Stimulated activated CD4-positive, alpha-beta T cell treated with anti-CD3 and anti-CD28 coated beads, Interleukin-12 subunit alpha, Interleukin-12 subunit beta, amount 100 ng/mL, for 4 hours (primary cell): ENCODE data around the gene COLEC12.

Experiments used
- DNase-seq: peaks from one replicate; pipeline ENCODE4 v3.0.0-alpha.2; 2020

Gene COLEC12

DNA sequence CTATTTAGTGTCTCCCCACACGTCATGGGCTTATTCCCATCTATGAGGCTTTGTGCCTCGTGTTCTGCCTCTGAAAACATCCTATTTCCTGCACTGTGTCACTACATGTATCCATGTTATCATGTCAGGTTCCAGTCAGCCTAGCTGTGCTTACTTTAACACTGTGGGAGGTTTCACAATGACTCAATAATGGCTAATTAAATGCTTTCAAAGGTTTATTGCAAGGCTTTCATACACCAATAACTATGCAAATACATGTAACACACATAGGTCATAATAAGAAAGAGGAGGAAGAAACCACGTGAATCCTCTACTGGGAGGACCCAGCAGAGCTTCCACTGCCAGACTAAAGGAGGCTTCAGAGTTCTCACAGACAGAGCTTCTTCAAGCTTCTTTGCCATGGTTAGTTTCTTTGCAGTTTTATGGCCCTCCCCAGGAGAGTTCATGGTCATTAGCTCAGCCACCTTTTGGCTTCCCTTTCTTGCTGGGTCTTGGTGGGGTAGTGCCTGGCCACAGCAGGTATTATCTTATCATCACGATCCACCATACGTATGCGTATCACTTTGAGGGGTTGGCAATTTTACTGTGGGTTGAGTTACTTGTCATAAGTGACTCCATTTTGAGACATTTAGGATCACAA is 5.1 kb upstream of the COLEC12 start:
- no peak for DNase-seq

DNA sequence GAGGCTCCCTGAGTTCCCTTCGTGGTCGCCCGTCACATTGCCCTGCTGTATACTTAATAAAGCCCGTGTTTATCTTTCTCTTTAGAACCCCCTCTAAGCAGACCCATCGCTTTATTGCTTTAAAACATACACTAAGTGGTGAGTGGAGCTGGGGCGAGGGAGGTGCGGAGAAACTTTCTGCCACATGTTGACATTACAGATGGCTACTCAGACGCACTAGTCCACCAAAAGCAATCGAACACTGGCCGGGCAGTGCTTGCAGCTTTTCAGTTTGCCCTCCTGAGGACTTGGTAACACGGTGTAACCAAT is 859 bp upstream of the COLEC12 start:
- DNase-seq, result no peak

DNA sequence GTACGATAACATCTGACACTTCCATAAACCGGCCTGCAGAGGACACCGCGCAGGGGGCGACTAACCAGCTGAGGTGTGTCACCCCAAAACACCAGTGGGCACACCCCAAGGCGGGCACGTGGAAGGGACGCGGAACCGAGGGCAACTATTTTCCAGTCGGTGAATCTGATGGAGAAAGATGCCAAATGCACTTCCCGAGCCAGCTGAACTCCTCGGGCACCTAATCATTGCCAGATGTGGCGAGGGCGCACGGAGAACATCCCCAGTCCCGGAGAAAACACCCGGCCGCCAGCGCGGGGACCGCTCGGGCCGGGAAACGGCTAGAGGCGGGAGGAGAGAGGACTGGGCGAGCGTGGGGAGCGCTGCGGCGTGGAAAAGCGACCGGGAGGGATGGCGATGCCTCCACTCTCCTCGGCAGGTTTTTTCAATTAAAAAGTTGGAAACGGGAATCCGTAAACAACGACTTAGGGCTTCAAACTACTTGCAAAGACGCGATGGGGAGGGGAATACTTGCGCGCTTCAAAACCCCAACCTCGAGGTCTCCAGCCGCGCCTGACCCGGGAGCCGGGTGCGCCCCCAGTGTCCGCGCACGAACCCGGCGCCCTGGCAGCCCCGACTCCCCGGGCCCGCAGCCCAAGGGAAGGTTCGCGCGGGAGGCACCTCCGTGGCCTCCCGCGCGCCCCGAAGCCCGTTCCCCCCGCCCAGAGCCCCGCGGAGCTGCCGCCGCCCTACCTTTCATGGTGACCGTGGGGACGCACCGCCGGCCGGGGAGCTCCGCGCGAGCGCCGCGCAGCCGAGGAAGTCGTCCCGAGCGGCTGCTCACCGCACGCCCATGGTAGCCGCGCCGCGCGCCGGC is 497 bp downstream of the COLEC12 start:
- no peak for DNase-seq

DNA sequence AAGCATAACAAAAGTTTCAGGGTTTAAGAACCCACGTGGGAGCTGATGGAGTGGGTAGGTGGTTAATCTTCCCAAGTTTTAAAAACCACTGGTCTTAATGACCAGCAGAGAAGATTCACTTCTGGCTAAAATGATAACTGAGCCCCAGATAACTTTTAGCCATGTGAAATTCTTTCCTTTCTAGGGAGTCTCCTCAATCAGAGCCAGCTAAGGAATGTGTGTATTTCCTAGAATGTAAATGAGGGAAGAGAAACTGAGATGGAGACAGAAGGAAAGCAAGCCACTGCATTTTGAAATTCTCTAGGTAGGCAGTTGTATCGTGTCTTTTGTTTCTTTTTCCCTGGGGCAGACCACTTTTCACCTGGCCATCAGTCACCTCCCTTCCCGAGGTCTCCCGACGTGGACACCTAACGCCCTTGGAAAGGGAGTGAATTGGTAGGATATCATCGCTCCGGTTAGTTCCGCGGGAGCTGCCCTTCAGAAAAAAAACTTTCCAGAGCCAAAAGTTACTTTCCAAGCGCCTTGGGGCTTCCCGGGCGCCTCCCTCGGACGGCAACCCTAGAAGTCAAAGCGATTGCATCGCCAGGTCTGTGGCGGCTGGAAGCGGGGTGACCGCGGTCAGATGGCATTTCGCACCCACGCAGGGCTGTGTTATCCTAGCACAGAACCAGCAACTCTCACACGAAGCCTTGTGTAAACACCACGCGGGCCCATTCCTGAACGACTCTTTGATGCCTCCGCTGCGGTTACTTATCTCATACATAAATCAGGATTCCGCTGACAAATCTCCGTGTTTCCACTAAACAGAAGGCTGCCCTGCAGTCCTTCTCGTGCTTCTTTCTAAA is 1.3 kb downstream of the COLEC12 start:
- DNase-seq, result no peak

DNA sequence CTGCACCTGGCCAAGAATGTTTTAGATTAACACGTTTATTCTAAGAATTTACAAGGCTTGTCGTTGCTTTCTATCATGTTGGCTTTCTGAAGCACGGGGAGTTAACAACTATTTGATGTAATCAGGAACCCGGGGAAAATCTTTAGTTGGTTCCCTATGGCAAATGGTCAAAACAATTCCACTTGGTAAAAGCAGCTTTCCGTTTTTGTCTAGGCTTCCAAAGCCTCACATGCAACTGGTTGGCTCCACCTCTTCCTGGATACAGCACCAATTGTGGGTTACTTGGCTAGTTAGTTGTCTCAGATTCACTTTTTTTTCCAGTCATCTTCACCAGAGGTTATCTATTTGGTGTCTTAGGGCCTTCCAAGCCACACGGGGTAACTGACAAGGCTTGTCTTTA is 2.8 kb downstream of the COLEC12 start:
- DNase-seq, result no peak

DNA sequence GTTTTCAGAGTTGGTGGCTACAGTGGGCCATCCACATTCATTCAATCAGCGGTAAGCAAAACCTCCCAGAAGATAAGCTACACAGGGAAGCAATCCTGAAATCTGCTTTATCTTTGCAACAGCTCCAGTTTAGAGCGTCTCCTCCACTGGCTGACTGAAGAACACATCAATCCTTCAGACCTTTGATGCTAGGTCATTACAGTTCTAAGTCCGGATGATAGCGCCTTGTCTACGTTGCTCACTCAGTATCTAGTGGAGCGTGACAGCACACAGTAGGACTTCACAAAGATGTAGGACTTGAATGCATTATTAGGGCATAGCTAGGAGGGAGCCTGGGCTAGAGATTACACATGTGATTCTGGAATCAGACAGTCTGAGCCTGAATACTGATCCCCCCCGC is 5.0 kb downstream of the COLEC12 start:
- no peak for DNase-seq

DNA sequence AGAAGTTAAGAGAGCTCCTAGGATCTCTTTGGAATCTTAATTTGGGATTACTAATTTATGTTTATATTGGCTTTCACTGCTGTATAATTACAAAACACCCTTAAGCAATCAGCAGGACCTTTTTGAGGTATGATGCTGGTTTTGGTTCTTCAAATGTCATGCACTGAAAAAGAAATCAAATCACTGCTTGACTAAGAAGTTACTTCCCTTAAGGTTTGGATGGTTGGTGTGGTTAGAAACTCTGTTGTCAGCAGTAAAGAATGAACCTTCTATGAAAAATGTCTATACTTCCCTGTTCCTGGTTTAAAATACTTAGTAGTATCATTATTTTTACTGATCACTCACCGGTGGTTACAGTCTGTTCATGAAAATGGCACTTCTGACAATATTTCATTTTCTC is 5.5 kb downstream of the COLEC12 start:
- no peak for DNase-seq

DNA sequence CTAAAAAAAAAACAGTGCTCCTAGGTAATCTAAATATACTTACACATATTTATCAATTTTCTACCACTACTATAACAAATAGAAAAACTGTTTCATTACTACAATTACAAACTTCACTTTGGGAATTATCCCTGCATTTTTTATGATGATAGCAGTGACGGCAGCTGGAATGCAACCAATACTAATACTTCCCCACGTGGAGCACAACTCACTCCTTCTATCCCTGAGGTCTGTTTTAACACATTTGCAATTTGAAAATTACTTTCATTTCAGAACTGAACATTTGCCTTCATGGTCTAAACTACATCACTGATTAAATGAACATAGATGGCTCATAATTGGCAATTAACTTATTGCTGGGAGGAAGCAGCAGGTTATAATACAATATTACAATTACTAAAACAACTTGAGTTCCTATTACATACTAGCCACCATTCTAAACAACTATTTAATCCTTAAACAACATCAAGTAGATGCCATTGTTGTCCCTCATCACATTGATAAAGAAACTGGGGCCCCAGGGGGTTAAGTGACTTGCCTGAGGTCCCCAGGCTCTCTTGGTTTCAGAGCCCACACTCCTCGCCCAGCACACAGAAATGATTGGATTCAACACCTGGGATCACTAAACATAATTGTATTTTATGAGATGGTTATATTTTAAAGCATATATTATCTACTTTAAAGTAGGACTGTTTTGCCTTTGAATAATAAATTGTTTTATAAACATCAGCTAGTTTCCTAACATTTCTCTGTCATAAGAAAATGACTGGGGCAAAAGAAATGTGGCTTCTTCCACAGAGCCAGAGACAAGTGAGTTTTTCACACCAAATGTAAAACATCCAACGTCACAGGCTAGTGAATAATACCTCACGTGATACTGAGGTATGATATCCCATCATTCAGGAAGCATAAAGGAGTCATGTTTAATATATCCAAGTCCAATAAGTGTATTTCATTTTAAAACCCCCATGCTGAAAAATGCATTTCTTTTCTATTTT is 6.2 kb downstream of the COLEC12 start:
- DNase-seq, result no peak

DNA sequence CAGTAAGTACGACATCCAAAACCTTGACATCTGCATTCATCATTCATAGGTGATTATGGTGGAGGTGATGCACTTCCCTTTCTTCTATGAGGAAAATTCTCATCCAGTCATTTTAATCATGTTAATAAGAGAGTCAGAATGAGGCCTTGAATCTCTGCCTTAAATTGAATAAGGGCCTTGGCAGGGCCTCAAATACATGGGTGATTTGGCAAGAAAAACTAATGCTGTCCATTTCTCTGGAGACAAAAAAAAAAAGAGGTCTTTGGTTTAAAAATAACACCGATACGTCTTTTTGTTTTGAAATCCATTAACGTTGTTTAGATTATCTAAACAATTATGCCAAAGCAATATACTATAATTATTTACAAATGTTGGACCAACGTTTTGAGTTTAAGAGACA is 8.1 kb downstream of the COLEC12 start:
- DNase-seq, result no peak

DNA sequence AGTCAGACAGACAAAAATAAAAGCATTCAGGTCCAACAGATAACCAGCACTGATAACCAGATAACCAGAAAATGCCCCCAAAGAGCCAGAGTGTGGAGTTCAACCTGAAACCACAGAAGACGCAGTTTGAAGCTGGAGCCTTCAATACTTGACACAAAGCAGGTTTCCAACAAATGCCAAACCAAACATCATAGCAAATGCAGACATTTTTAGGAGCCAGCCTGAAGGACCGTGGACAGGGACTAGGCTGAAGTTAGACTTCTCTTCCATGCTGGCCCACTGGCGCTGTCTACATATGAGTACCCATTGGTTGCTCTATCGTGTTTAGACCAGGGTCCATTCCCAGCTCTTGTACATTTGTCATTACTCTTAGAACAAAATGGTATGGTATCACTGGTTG is 9.9 kb downstream of the COLEC12 start:
- no peak for DNase-seq

DNA sequence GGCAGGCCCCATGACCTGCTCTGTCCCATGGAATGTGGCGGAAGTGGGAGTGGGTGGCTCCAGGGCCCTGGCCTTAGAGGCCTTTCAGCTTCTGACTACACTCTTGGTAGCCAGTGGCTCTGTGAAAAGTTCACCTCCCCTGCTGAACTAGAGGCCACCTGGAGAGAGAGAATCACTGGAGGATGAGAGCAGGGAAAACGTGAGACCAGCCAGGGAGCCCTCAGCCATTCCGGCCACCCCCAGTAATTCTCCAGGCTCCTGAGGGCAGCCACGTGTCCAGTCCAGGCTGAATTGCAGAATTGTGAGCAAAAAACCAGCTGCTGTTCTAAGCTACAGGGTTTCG is 10.5 kb downstream of the COLEC12 start:
- DNase-seq, result no peak

DNA sequence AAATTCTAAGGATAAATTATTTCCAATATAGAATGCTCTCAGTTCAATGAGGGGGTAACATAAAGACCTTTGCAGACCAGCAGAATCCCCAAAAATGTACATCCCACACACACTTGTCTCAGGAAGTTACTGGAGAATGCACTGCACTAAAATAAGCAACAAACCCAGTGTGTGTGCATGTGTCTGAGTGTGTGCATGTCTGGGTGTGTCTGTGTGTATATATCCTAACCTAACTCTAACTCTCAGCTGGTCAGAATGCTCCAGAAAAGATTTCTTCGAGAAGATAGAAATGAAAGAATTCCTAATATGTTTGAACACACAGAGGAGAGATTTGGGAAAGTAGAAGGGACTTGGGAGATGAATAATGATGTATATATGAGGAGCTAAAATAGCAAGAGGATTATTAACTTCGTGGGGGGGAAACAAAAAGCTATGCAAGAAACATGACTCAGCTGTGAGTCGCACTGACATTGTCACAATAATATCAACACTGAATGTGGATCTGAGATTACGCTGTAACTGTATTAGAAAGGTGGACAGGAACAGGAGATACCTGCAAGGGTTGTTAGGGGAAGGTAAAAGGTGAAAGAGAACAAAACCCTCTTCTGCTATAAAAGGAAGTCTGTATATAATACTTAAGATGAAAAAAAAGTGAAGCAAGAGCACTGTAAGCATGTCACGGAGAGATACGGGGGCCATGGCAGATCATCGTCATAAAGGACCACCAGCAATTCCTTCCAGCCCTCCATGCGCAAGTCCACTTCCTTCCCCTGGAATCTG is 11.1 kb downstream of the COLEC12 start:
- DNase-seq, result no peak

DNA sequence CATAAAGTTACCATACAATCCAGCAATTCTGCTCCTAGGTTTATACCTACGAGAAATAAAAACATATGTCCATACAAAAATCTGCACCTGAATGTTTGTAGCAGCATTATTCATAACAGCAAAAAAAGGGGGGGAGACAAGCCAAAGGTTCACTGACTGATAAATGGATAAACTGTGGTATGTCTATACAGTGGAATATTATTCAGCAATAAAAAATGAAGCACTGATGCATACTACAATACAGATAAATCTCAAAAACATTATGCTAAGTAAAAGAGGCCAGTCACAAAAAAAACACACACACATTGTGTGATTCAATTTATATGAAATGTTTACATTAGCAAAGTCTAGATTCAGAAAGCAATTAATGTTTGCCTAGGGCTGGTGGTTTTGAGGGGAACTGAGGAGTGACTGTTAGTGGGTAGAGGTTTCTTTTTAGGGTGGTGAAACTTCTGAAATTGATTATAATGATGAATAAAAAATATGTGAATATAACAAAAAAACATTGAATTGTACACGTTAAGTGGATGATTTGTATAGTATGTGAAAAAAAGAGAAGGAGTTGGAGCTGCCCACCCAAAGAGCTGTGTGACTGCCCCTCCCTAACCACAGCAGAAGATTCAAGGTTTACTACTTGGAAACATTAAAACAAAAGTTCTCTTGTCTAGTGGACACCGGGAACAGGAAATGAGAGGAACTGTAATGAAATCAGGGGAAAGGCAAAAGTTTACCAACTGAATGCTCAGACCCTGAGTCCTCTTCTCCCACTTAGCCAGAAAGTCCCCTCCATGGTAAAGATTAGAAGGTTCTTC is 13.4 kb downstream of the COLEC12 start:
- DNase-seq, result no peak

DNA sequence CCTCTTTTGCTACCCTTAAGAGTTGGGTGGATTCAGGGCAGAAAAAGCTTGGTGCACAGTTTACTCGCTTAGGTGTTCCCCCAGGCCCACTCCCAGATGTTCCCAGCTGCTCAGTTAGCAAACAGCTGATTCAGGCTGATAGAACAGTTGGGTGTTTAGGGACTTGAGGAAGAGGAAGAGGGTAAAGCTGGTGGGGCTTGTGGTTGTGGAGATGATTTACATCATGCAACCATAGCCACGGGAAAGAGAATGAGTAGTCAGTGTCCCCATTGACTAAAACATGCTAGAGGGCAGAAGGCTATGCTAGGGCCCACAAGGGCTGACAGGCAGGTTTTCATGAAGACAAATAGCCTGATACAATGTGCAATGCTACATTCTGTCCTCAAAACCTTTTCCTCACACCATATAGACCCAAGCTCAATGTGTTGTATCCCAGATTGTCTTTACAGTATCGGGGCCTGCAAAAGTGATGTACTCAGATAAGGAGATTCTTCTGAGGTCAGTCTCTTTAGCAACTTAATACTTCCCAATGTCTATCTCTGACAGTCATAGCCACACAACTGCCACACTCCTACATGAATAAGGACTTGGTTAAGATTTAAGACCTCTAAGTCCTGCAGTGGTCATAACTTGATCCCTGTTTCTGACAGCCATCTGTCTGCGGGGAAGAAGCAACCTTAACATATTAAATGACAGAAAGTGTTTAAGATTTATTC is 15.6 kb downstream of the COLEC12 start:
- DNase-seq, result no peak

DNA sequence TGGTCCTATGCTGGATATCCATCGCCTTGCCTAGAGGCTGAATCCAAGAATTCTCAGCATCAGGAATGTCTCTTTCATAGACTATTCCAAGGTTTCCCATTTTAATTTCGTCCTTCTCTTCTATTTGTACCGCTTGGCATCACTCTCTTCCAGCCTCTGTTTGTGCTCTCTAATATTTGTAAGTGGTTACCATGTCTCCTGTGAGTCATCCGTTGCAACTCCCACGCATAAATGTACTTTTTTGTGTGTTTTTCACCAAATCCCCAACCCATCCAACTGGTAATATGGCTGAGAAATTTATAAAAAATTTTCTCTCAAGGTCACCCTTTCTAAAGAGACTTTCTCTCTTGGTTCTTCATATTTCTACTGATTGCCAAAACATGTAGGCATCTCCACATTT is 21.8 kb downstream of the COLEC12 start:
- DNase-seq, result no peak

DNA sequence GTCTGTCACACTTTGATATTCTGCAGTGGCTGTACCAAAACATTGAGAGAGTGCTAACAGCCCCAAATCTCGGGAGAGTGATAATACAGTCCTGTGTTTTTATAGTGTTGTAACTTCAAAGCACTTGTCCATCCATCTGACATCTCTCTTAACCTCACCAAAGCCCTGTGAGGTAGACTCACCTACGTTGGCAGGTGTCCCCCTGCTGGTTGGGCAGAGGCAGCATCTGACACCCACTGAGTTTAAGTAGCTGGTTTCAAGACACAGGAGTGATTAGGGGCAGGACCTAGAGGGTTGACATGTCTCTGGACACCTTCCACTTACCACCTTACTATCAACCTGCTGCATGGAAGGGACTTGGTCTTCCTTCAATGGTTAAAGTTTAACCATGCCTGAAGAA is 22.9 kb downstream of the COLEC12 start:
- no peak for DNase-seq

DNA sequence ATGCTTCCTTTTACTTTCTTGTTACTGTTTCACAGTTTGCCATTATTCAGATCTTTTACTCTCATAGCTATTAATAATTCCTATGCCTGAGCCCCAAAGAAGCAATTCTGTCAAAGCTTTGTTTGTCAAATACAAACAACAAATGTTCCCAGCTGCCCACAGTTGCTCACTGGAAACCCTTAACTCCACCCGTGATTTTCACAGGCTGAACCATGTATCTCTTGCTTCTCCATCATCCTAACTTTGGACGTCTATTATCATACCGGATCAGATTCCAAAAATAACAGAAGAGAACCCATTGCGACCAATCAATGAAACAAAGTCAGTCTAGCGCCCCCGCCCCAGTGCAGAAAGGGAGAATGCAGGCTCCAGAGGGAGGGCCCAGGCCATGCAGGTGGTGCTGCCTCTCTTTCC is 24.2 kb downstream of the COLEC12 start:
- DNase-seq, result no peak

DNA sequence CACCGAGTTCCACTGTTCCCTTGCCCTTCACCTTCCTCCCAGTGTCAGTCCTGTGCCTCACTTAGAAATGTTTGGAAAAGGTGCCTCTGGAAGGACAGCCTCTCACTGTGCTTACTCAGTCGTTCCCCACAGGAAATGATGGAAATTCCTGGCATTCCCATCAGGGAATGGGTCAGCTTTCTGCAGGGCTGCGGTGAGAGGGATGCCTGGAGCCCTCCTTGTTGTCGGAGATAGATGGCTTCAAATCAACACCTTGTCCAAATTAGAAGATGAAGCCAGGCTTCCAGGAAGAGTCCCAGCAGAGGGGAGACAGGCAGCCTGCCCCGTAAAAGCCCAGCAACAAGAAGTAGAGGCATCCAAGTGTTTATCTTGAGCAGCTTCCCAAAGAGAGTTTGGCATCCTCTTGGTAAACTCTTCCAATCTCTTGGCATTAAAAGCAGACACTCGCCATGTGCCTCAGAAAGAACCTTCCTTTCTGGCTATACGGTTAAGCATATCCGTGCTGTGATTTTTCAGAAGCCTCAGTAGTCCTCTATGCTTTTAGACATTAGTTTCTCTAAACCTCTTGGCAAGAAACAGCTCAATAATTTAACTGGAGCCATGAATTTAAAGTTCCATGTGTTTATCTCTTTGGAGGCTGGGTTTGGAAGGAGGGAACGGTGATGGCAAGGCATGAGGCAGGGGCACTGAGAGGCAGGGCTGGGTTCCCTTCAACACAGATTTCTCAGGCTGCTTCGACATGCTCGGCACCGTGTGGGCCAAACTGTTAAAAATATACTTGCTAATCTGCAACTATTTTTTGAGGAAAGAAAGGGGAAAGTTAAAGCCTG is 25.1 kb downstream of the COLEC12 start:
- DNase-seq, result no peak

DNA sequence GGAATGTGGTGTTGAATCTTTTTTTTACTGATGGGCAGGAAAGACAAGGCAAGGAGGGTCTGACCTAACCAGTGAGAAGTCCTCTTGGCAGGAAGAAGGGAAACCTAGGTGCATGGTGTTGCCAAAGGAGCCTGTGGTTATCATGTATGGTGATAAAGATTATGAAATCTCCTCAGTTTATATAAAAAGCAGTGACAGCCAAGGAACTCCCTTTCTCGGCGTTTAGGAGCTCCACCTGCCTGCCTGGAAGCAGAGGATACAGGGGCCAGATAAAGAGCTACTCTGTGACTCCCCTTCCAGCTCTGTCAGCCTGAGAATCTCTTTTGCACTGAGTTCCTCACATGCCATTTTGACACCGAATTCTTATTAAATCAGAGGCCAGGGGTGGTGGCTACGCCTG is 26.1 kb downstream of the COLEC12 start:
- no peak for DNase-seq
